SKM-1 treated with dmso at 0.1 percent for 144 hours (cell line): ENCODE results near the gene BRF1.
"Not testable (repeated sequence)": the region's sequence is repeated elsewhere in the genome, so short reads cannot be mapped to it uniquely, and the experiment has no call there.

ENCODE experiments used
- DNase-seq: peaks from one replicate; lab custom pipeline; 2025; ENCODE audit not compliant: unreplicated experiment; lab: John Stamatoyannopoulos, UW

The BRF1 gene

GRCh38 chr14:105292826-105293711 is 7.7 kb downstream of the BRF1 start:
- DNase-seq, result no peak

GRCh38 chr14:105290621-105291346 is 10.0 kb downstream of the BRF1 start:
- no peak for DNase-seq

- not testable (repeated sequence) for DNase-seq
Observed at GRCh38 chr14:105288936-105289335, 11.9 kb downstream of the BRF1 start.

GRCh38 chr14:105287249-105288102 is 13.3 kb downstream of the BRF1 start:
- DNase-seq, result no peak

- no peak for DNase-seq
Observed at GRCh38 chr14:105286759-105287144, 14.0 kb downstream of the BRF1 start.

GRCh38 chr14:105285174-105285573 is 15.6 kb downstream of the BRF1 start:
- DNase-seq, result no peak

- no peak for DNase-seq
Observed at GRCh38 chr14:105283899-105284298, 16.9 kb downstream of the BRF1 start.

- no peak for DNase-seq
Observed at GRCh38 chr14:105283028-105283427, 17.8 kb downstream of the BRF1 start.

- DNase-seq, result no peak
Observed at GRCh38 chr14:105282098-105282725, 18.6 kb downstream of the BRF1 start.

GRCh38 chr14:105281371-105282097 is 19.3 kb downstream of the BRF1 start:
- no peak for DNase-seq

- DNase-seq, result no peak
Observed at GRCh38 chr14:105280525-105280924, 20.3 kb downstream of the BRF1 start.

GRCh38 chr14:105279642-105280361 is 21.0 kb downstream of the BRF1 start:
- DNase-seq, result no peak

- not testable (repeated sequence) for DNase-seq
Observed at GRCh38 chr14:105277448-105277847, 23.4 kb downstream of the BRF1 start.

GRCh38 chr14:105275267-105275946 is 25.4 kb downstream of the BRF1 start:
- no peak for DNase-seq

GRCh38 chr14:105274637-105275036 is 26.2 kb downstream of the BRF1 start:
- DNase-seq, result no peak

- DNase-seq, result no peak
Observed at GRCh38 chr14:105273062-105273461, 27.7 kb downstream of the BRF1 start.

- no peak for DNase-seq
Observed at GRCh38 chr14:105272623-105273022, 28.2 kb downstream of the BRF1 start.

GRCh38 chr14:105271224-105271890 is 29.4 kb downstream of the BRF1 start:
- DNase-seq, result no peak
